Neural crest cell (in vitro differentiated cells): ENCODE measurements around the gene SIRPA. TPM values are rescaled to one million over a fixed set of nuclear protein-coding genes. Genes with fewer than 3 reads are reported as not detected.

ENCODE experiments used
- DNase-seq: peaks from one replicate; pipeline ENCODE4 v3.0.0; 2021; ENCODE audit warnings: low read depth, mixed read lengths, low spot score
- H3K27ac Mint-ChIP-seq: one replicate; pipeline ENCODE4 v1.8.0; 2021; ENCODE audit warnings: mild to moderate bottlenecking, mixed read lengths; ENCODE audit not compliant: unreplicated experiment
- H3K27me3 Mint-ChIP-seq: 2 replicates; pipeline ENCODE4 v1.8.0; 2021; ENCODE audit warnings: low read depth, mild to moderate bottlenecking, mixed read lengths
- H3K36me3 Mint-ChIP-seq: 2 replicates; pipeline ENCODE4 v1.8.0; 2021; ENCODE audit warnings: low read depth, mild to moderate bottlenecking, mixed read lengths
- H3K4me1 Mint-ChIP-seq: 2 replicates; pipeline ENCODE4 v1.8.0; 2021; ENCODE audit warnings: mixed read lengths
- H3K4me3 Mint-ChIP-seq: one replicate; pipeline ENCODE4 v1.8.0; 2021; ENCODE audit warnings: mild to moderate bottlenecking, mixed read lengths
- H3K9me3 Mint-ChIP-seq: 2 replicates; pipeline ENCODE4 v1.8.0; 2021; ENCODE audit warnings: mixed read lengths
- total RNA-seq: library from RNA; stranded (reverse); gene quantifications from 2 replicates; pipeline ENCODE4 v1.2.1, GENCODE V29; 2021
- TF ChIP-seq, protein P1 (sequence below): fragments of 200-600 bp; sonication (generic); conservative IDR thresholded peaks from 2 replicates; pipeline ENCODE4 v1.5.0; 2021; ENCODE audit warnings: antibody characterized with exemption, mild to moderate bottlenecking

SIRPA gene
- total RNA-seq, 1 donor from 2014 or later = 10.2 TPM

DNA sequence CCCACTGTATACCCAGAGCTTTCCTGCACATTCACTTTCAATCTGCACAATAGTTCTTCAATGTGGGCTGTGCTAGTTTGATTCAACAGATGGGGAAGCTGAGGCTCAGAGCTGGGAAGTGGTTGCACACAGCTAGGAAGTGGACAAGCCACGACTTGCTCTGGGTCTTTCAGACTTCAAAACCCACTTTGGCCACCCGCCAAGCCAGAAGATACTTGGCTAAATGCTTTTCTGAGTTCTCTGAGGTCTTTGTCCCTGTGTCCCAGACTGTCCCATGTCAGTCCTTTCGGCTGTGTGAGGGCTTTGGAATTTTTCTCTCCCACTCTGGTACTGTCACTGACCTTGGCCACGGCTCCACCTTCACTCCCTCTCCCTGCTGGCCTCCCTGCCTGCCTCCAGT is 88.1 kb downstream of the SIRPA start:
- peaks cover 60% of the 10 kb centered on the region for H3K27me3 Mint-ChIP-seq
- H3K9me3 Mint-ChIP-seq = no peaks in the 10 kb centered on the region
- no peak overlapping the region for H3K27ac Mint-ChIP-seq
- no peak for DNase-seq
- no peaks in the 10 kb centered on the region for H3K4me1 Mint-ChIP-seq
- no peak overlapping the region for H3K4me3 Mint-ChIP-seq
- TF ChIP-seq, protein P1, sequence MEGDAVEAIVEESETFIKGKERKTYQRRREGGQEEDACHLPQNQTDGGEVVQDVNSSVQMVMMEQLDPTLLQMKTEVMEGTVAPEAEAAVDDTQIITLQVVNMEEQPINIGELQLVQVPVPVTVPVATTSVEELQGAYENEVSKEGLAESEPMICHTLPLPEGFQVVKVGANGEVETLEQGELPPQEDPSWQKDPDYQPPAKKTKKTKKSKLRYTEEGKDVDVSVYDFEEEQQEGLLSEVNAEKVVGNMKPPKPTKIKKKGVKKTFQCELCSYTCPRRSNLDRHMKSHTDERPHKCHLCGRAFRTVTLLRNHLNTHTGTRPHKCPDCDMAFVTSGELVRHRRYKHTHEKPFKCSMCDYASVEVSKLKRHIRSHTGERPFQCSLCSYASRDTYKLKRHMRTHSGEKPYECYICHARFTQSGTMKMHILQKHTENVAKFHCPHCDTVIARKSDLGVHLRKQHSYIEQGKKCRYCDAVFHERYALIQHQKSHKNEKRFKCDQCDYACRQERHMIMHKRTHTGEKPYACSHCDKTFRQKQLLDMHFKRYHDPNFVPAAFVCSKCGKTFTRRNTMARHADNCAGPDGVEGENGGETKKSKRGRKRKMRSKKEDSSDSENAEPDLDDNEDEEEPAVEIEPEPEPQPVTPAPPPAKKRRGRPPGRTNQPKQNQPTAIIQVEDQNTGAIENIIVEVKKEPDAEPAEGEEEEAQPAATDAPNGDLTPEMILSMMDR = no peak
- H3K36me3 Mint-ChIP-seq = no peaks in the 10 kb centered on the region

DNA sequence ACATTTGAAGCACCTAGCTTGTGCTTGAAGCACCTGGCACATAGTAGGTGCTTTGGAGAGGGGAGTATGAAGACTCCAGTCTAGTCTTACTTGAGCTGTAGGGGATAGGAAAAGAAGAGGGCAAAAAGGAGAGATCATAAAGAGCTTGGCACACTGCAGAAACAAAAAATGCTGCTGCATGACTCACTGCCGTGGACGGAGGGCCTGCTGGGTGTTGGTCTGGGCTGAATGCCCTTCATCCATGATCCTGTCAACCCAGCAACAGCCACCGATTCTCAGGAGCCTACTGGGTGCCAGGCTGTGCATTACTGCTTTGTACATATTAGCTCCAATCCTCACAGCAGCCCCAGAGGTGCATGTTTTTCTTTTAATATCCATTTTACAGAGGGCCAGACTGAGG is 92.6 kb downstream of the SIRPA start:
- no peaks in the 10 kb centered on the region for H3K36me3 Mint-ChIP-seq
- DNase-seq = no peak
- peaks cover 47% of the 10 kb centered on the region for H3K27me3 Mint-ChIP-seq
- TF ChIP-seq, protein P1 = no peak
- no peak overlapping the region for H3K4me3 Mint-ChIP-seq
- no peaks in the 10 kb centered on the region for H3K4me1 Mint-ChIP-seq
- H3K27ac Mint-ChIP-seq = no peak overlapping the region
- no peaks in the 10 kb centered on the region for H3K9me3 Mint-ChIP-seq

Other genes starting within 250 kb of the SIRPA start
- not detected in 2 replicates for gene SIRPG, start 237.6 kb upstream of the SIRPA start, total RNA-seq
- gene PDYN, start 98.7 kb downstream of the SIRPA start, total RNA-seq = 0.55 and 0.63 TPM in 2 replicates
- 35.7 and 36.0 TPM in 2 replicates for gene STK35, start 206.4 kb downstream of the SIRPA start, total RNA-seq